ENCODE results near the gene FRAT1. TPM values are rescaled to one million over a fixed set of nuclear protein-coding genes. Genes with fewer than 3 reads are reported as not detected.

Gene FRAT1
- polyA plus RNA-seq, 1 donor from 2014 or later, result 10.8 TPM

DNA sequence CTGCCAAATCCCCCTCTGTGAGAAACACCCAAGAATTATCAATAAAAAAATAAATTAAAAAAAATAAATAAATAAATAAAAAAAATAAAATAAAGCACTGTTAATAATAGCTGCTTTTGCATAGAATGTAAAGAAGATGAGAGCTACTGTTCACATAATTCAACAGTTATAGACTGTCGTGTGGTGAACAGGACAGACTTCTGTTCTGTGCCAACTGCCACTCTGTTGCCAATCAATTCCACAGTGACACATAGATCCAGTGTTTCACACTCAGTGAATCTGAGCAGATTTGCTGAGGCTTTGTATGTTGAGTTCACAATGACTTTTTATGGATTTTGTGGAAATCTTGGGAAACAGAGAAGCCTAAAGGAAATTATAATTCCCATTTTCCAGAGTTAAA is 41.5 kb upstream of the FRAT1 start:
- no peaks in the 10 kb centered on the region for H3K36me3 ChIP-seq (ENCODE audit: insufficient read depth, low read length)
- H2AFZ ChIP-seq (ENCODE audit: low read depth, low read length), result no peak overlapping the region
- H3K4me3 ChIP-seq (ENCODE audit: low read length), result no peak overlapping the region
- H3F3A ChIP-seq (ENCODE audit: insufficient read depth, low read length, poor library complexity, severe bottlenecking), result no peaks in the 10 kb centered on the region
- no peak overlapping the region for H3K4me2 ChIP-seq (ENCODE audit: low read length)
- no peak overlapping the region for H3K9ac ChIP-seq (ENCODE audit: low read length)
- no peaks in the 10 kb centered on the region for H3K27me3 ChIP-seq (ENCODE audit: insufficient read depth, low read depth, low read length)
- TF ChIP-seq MXI1 (conservative IDR thresholded peaks at IDR 0.05; ENCODE audit: poor library complexity, severe bottlenecking), result no peak
- TF ChIP-seq, protein P1, sequence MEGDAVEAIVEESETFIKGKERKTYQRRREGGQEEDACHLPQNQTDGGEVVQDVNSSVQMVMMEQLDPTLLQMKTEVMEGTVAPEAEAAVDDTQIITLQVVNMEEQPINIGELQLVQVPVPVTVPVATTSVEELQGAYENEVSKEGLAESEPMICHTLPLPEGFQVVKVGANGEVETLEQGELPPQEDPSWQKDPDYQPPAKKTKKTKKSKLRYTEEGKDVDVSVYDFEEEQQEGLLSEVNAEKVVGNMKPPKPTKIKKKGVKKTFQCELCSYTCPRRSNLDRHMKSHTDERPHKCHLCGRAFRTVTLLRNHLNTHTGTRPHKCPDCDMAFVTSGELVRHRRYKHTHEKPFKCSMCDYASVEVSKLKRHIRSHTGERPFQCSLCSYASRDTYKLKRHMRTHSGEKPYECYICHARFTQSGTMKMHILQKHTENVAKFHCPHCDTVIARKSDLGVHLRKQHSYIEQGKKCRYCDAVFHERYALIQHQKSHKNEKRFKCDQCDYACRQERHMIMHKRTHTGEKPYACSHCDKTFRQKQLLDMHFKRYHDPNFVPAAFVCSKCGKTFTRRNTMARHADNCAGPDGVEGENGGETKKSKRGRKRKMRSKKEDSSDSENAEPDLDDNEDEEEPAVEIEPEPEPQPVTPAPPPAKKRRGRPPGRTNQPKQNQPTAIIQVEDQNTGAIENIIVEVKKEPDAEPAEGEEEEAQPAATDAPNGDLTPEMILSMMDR (IDR thresholded peaks at IDR 0.05; ENCODE audit: poor library complexity, severe bottlenecking), result no peak
- no peak for TF ChIP-seq TAF1 (IDR thresholded peaks at IDR 0.05; ENCODE audit: low read depth)
- no peak for TF ChIP-seq RAD21 (conservative IDR thresholded peaks at IDR 0.05)
- TF ChIP-seq, protein P2, sequence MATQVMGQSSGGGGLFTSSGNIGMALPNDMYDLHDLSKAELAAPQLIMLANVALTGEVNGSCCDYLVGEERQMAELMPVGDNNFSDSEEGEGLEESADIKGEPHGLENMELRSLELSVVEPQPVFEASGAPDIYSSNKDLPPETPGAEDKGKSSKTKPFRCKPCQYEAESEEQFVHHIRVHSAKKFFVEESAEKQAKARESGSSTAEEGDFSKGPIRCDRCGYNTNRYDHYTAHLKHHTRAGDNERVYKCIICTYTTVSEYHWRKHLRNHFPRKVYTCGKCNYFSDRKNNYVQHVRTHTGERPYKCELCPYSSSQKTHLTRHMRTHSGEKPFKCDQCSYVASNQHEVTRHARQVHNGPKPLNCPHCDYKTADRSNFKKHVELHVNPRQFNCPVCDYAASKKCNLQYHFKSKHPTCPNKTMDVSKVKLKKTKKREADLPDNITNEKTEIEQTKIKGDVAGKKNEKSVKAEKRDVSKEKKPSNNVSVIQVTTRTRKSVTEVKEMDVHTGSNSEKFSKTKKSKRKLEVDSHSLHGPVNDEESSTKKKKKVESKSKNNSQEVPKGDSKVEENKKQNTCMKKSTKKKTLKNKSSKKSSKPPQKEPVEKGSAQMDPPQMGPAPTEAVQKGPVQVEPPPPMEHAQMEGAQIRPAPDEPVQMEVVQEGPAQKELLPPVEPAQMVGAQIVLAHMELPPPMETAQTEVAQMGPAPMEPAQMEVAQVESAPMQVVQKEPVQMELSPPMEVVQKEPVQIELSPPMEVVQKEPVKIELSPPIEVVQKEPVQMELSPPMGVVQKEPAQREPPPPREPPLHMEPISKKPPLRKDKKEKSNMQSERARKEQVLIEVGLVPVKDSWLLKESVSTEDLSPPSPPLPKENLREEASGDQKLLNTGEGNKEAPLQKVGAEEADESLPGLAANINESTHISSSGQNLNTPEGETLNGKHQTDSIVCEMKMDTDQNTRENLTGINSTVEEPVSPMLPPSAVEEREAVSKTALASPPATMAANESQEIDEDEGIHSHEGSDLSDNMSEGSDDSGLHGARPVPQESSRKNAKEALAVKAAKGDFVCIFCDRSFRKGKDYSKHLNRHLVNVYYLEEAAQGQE (IDR thresholded peaks at IDR 0.05; ENCODE audit: borderline replicate concordance), result no peak
- TF ChIP-seq SMC3 (conservative IDR thresholded peaks at IDR 0.05; ENCODE audit: poor library complexity), result no peak
- no peak for TF ChIP-seq POLR2AphosphoS5 (IDR thresholded peaks at IDR 0.05)
- TF ChIP-seq EP300 (conservative IDR thresholded peaks at IDR 0.05; ENCODE audit: poor library complexity, severe bottlenecking), result no peak
- no peak for TF ChIP-seq EZH2 (IDR thresholded peaks at IDR 0.05; ENCODE audit: borderline replicate concordance, insufficient read depth, low read length, poor library complexity, severe bottlenecking)
- H3K27ac ChIP-seq (ENCODE audit: low read length), result no peak overlapping the region
- no peaks in the 10 kb centered on the region for H4K20me1 ChIP-seq (ENCODE audit: insufficient read depth)
- no peaks in the 10 kb centered on the region for H3K79me2 ChIP-seq (replicated peaks; ENCODE audit: insufficient read depth, low read length)
- no peaks in the 10 kb centered on the region for H3K9me3 ChIP-seq (ENCODE audit: low read length)
- H3K9me2 ChIP-seq (ENCODE audit: insufficient read depth, low read length), result no peaks in the 10 kb centered on the region

DNA sequence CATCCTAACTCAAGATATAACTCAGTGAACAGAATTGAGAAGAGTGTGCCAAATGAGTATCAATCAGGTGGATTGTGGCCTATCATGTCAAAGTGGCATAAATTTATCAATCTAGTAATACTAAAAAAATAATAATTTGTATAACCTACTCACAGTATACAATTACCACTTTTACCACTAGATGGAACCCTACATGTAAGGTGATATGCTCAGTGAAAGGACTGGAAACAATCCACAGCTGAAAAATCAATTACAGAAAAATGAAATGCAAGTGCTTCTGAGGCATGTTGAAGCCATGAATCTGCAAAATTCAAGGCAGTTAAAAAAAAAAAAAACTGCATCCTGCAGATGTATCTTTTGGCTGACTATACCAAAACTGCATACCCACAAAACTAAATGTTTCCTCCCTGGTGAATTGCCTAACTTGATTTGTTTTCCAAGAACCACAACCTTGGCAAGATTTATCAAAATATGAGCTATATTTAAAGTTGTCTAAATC is 40.5 kb upstream of the FRAT1 start:
- Histone ChIP-seq H3K9me2 (ENCODE audit: insufficient read depth, low read length) (no peaks in the 10 kb centered on the region), H3K27me3 (ENCODE audit: insufficient read depth, low read depth, low read length) (no peaks in the 10 kb centered on the region), H3K79me2 (replicated peaks; ENCODE audit: insufficient read depth, low read length) (no peaks in the 10 kb centered on the region), H4K20me1 (ENCODE audit: insufficient read depth) (no peaks in the 10 kb centered on the region), H3K36me3 (ENCODE audit: insufficient read depth, low read length) (no peaks in the 10 kb centered on the region), H3K4me2 (ENCODE audit: low read length) (no peak overlapping the region), H2AFZ (ENCODE audit: low read depth, low read length) (no peak overlapping the region), H3K9ac (ENCODE audit: low read length) (no peak overlapping the region), H3F3A (ENCODE audit: insufficient read depth, low read length, poor library complexity, severe bottlenecking) (no peaks in the 10 kb centered on the region), H3K9me3 (ENCODE audit: low read length) (no peaks in the 10 kb centered on the region), H3K27ac (ENCODE audit: low read length) (no peak overlapping the region), H3K4me3 (ENCODE audit: low read length) (no peak overlapping the region)
- TF ChIP-seq, protein P2 (IDR thresholded peaks at IDR 0.05; ENCODE audit: borderline replicate concordance), result no peak
- TF ChIP-seq EZH2 (IDR thresholded peaks at IDR 0.05; ENCODE audit: borderline replicate concordance, insufficient read depth, low read length, poor library complexity, severe bottlenecking) (no peak), SMC3 (conservative IDR thresholded peaks at IDR 0.05; ENCODE audit: poor library complexity) (peak; percentile 90), POLR2AphosphoS5 (IDR thresholded peaks at IDR 0.05) (no peak), TAF1 (IDR thresholded peaks at IDR 0.05; ENCODE audit: low read depth) (no peak), MXI1 (conservative IDR thresholded peaks at IDR 0.05; ENCODE audit: poor library complexity, severe bottlenecking) (no peak), EP300 (conservative IDR thresholded peaks at IDR 0.05; ENCODE audit: poor library complexity, severe bottlenecking) (no peak), RAD21 (conservative IDR thresholded peaks at IDR 0.05) (peak; percentile 83)
- TF ChIP-seq, protein P1 (IDR thresholded peaks at IDR 0.05; ENCODE audit: poor library complexity, severe bottlenecking), result peak; percentile 82
